Activated CD4-positive, alpha-beta memory T cell treated with anti-CD3 and anti-CD28 coated beads for 36 hours (primary cell): ENCODE data around the gene CALN1. TPM values are rescaled to one million over a fixed set of nuclear protein-coding genes. Genes with fewer than 3 reads are reported as not detected.
"Not testable (repeated sequence)": the region's sequence is repeated elsewhere in the genome, so short reads cannot be mapped to it uniquely, and the experiment has no call there.

ENCODE experiments used
- CTCF ChIA-PET: fragments of 350-600 bp; sonication (Branson Sonifier 250); formaldehyde crosslinking; loops from one replicate; lab custom pipeline; 2021; ENCODE audit warnings: antibody characterized with exemption, inconsistent platforms; lab: Charles Lee
- POLR2A ChIA-PET: fragments of 350-600 bp; sonication (Branson Sonifier 250); formaldehyde crosslinking; loops from one replicate; lab custom pipeline; 2021; ENCODE audit warnings: antibody characterized with exemption; lab: Charles Lee
- DNase-seq: peaks from one replicate; pipeline ENCODE4 v3.0.0-alpha.2; 2020
- H3K27ac Mint-ChIP-seq: one replicate; pipeline ENCODE4 v1.8.0; 2021; ENCODE audit warnings: mixed read lengths
- H3K27me3 Mint-ChIP-seq: one replicate; pipeline ENCODE4 v1.8.0; 2021; ENCODE audit warnings: mixed read lengths
- H3K36me3 Mint-ChIP-seq: one replicate; pipeline ENCODE4 v1.8.0; 2021; ENCODE audit warnings: mixed read lengths
- H3K4me1 Mint-ChIP-seq: one replicate; pipeline ENCODE4 v1.8.0; 2021; ENCODE audit warnings: low read depth, mixed read lengths
- H3K4me3 Mint-ChIP-seq: one replicate; pipeline ENCODE4 v1.8.0; 2021; ENCODE audit warnings: mild to moderate bottlenecking, mixed read lengths
- H3K9me3 Mint-ChIP-seq: one replicate; pipeline ENCODE4 v1.8.0; 2021; ENCODE audit warnings: mixed read lengths
- intact Hi-C: fragments of 100-400 bp; cut with micrococcal nuclease; formaldehyde crosslinking; loops from one replicate; pipeline ENCODE4 v1.15.1; 2023
- total RNA-seq, 2 experiments: library from RNA; stranded (reverse); gene quantifications; one replicate each; pipeline ENCODE4 v1.2.3, GENCODE V29; 2021

CALN1 gene
- total RNA-seq, 2 experiments from 2014 or later = not detected

- H3K4me1 Mint-ChIP-seq = no peaks in the 10 kb centered on the region
- intact Hi-C loops = no loop called here
- no peak overlapping the region for H3K4me3 Mint-ChIP-seq
- DNase-seq = peak; percentile 9
- POLR2A ChIA-PET = no interaction called here
- H3K36me3 Mint-ChIP-seq = no peaks in the 10 kb centered on the region
- CTCF ChIA-PET = no interaction called here
- no peak overlapping the region for H3K27ac Mint-ChIP-seq
- H3K9me3 Mint-ChIP-seq = peaks cover 5% of the 10 kb centered on the region
- no peaks in the 10 kb centered on the region for H3K27me3 Mint-ChIP-seq
These were observed 6.7 kb downstream of the CALN1 start for GRCh38 chr7:72405418-72405817.

- Mint-ChIP-seq H3K36me3 (no peaks in the 10 kb centered on the region), H3K9me3 (peaks cover 9% of the 10 kb centered on the region), H3K4me3 (no peak overlapping the region), H3K4me1 (no peaks in the 10 kb centered on the region), H3K27me3 (no peaks in the 10 kb centered on the region), H3K27ac (no peak overlapping the region)
- no peak for DNase-seq
- ChIA-PET POLR2A (no interaction called here), CTCF (no interaction called here)
- intact Hi-C loops = no loop called here
These were observed 7.4 kb downstream of the CALN1 start for GRCh38 chr7:72404743-72405142.

GRCh38 chr7:72403458-72404076, 8.6 kb downstream of the CALN1 start:
- Mint-ChIP-seq H3K4me1 (no peaks in the 10 kb centered on the region), H3K27ac (no peak overlapping the region), H3K9me3 (peaks cover 10% of the 10 kb centered on the region), H3K27me3 (no peaks in the 10 kb centered on the region), H3K36me3 (no peaks in the 10 kb centered on the region), H3K4me3 (no peak overlapping the region)
- DNase-seq = no peak
- intact Hi-C loops = no loop called here
- ChIA-PET POLR2A (no interaction called here), CTCF (no interaction called here)

- H3K36me3 Mint-ChIP-seq = no peaks in the 10 kb centered on the region
- H3K9me3 Mint-ChIP-seq = peaks cover 9% of the 10 kb centered on the region
- DNase-seq = no peak
- no peak overlapping the region for H3K27ac Mint-ChIP-seq
- CTCF ChIA-PET = no interaction called here
- H3K4me3 Mint-ChIP-seq = no peak overlapping the region
- POLR2A ChIA-PET = no interaction called here
- intact Hi-C loops = no loop called here
- no peaks in the 10 kb centered on the region for H3K27me3 Mint-ChIP-seq
- H3K4me1 Mint-ChIP-seq = no peaks in the 10 kb centered on the region
These were observed 18.1 kb downstream of the CALN1 start for GRCh38 chr7:72394016-72394415.

- ChIA-PET POLR2A (no interaction called here), CTCF (no interaction called here)
- no peak overlapping the region for H3K4me3 Mint-ChIP-seq
These were observed 20.2 kb downstream of the CALN1 start for GRCh38 chr7:72391821-72392377.

GRCh38 chr7:72386118-72386517, 26.0 kb downstream of the CALN1 start:
- Mint-ChIP-seq H3K4me1 (no peaks in the 10 kb centered on the region), H3K9me3 (peaks cover 12% of the 10 kb centered on the region), H3K4me3 (no peak overlapping the region), H3K27ac (no peak overlapping the region), H3K36me3 (no peaks in the 10 kb centered on the region), H3K27me3 (no peaks in the 10 kb centered on the region)
- POLR2A ChIA-PET = no interaction called here
- no peak for DNase-seq
- CTCF ChIA-PET = no interaction called here
- intact Hi-C loops = no loop called here

More at GRCh38 chr7:72391821-72392377, 20.2 kb downstream of the CALN1 start:
- intact Hi-C loops = no loop called here
- Mint-ChIP-seq H3K27ac (no peak overlapping the region), H3K36me3 (no peaks in the 10 kb centered on the region), H3K27me3 (no peaks in the 10 kb centered on the region), H3K4me1 (no peaks in the 10 kb centered on the region), H3K9me3 (peaks cover 10% of the 10 kb centered on the region)
- no peak for DNase-seq

GRCh38 chr7:72362246-72362645, 49.9 kb downstream of the CALN1 start:
- no peaks in the 10 kb centered on the region for H3K4me1 Mint-ChIP-seq
- no peak for DNase-seq
- no peak overlapping the region for H3K4me3 Mint-ChIP-seq
- peaks cover 2% of the 10 kb centered on the region for H3K9me3 Mint-ChIP-seq
- no peaks in the 10 kb centered on the region for H3K36me3 Mint-ChIP-seq
- POLR2A ChIA-PET = no interaction called here
- CTCF ChIA-PET = no interaction called here
- intact Hi-C loops = no loop called here
- no peaks in the 10 kb centered on the region for H3K27me3 Mint-ChIP-seq
- no peak overlapping the region for H3K27ac Mint-ChIP-seq

GRCh38 chr7:72345208-72345727, 66.9 kb downstream of the CALN1 start:
- H3K36me3 Mint-ChIP-seq = no peaks in the 10 kb centered on the region
- H3K4me1 Mint-ChIP-seq = no peaks in the 10 kb centered on the region
- intact Hi-C loops = no loop called here
- H3K9me3 Mint-ChIP-seq = peaks cover 5% of the 10 kb centered on the region
- POLR2A ChIA-PET = no interaction called here
- no peak for DNase-seq
- no peak overlapping the region for H3K4me3 Mint-ChIP-seq
- H3K27me3 Mint-ChIP-seq = peaks cover 3% of the 10 kb centered on the region
- CTCF ChIA-PET = no interaction called here
- no peak overlapping the region for H3K27ac Mint-ChIP-seq

GRCh38 chr7:72343991-72344390, 68.1 kb downstream of the CALN1 start:
- H3K36me3 Mint-ChIP-seq = no peaks in the 10 kb centered on the region
- no peaks in the 10 kb centered on the region for H3K4me1 Mint-ChIP-seq
- no peak for DNase-seq
- ChIA-PET POLR2A (no interaction called here), CTCF (interaction anchor here (0.5 kb wide), 1 partner anchor 1641 kb away, joined by 5 read pairs; no protein-coding TSS in a partner anchor)
- H3K9me3 Mint-ChIP-seq = peaks cover 16% of the 10 kb centered on the region
- intact Hi-C loops = no loop called here
- H3K27ac Mint-ChIP-seq = no peak overlapping the region
- H3K4me3 Mint-ChIP-seq = no peak overlapping the region
- peaks cover 3% of the 10 kb centered on the region for H3K27me3 Mint-ChIP-seq

- H3K36me3 Mint-ChIP-seq, intact Hi-C loops: not testable (repeated sequence)
- CTCF ChIA-PET = interaction anchor here (0.5 kb wide), 1 partner anchor 1640 kb away, joined by 5 read pairs; no protein-coding TSS in a partner anchor
These were observed 68.8 kb downstream of the CALN1 start for GRCh38 chr7:72343354-72343753.

GRCh38 chr7:72337390-72338167, 74.6 kb downstream of the CALN1 start:
- H3K27me3 Mint-ChIP-seq = peaks cover 21% of the 10 kb centered on the region
- H3K4me3 Mint-ChIP-seq = no peak overlapping the region
- ChIA-PET POLR2A (no interaction called here), CTCF (no interaction called here)
- no peak overlapping the region for H3K27ac Mint-ChIP-seq
- peaks cover 21% of the 10 kb centered on the region for H3K9me3 Mint-ChIP-seq
- intact Hi-C loops = no loop called here
- DNase-seq = no peak
- no peaks in the 10 kb centered on the region for H3K4me1 Mint-ChIP-seq
- H3K36me3 Mint-ChIP-seq = no peaks in the 10 kb centered on the region

More at GRCh38 chr7:72343354-72343753, 68.8 kb downstream of the CALN1 start:
- H3K27me3 Mint-ChIP-seq, DNase-seq, H3K4me3 Mint-ChIP-seq, H3K27ac Mint-ChIP-seq, H3K4me1 Mint-ChIP-seq, POLR2A ChIA-PET: not testable (repeated sequence)
- peaks cover 17% of the 10 kb centered on the region for H3K9me3 Mint-ChIP-seq

GRCh38 chr7:72336632-72337389, 75.3 kb downstream of the CALN1 start:
- no peaks in the 10 kb centered on the region for H3K36me3 Mint-ChIP-seq
- intact Hi-C loops = no loop called here
- no peak overlapping the region for H3K4me3 Mint-ChIP-seq
- ChIA-PET POLR2A (no interaction called here), CTCF (no interaction called here)
- H3K9me3 Mint-ChIP-seq = peaks cover 27% of the 10 kb centered on the region
- DNase-seq = no peak
- H3K4me1 Mint-ChIP-seq = no peaks in the 10 kb centered on the region
- peaks cover 21% of the 10 kb centered on the region for H3K27me3 Mint-ChIP-seq
- no peak overlapping the region for H3K27ac Mint-ChIP-seq
